Cardiac fibroblast (primary cell): ENCODE measurements around the gene NOVA2.

Experiments used
- DNase-seq, 2 donors: peaks; one replicate each; pipeline versions ENCODE4 v3.0.0 to v3.0.0-alpha.2; 2010; ENCODE audit warnings: low read depth in 2 of 2
- H3K4me3 ChIP-seq, 2 donors: replicated peaks in 1 of 2; 1 replicate in 1 of 2; 2 replicates in 1 of 2; pipeline ENCODE4 v1.5.1; 2011; ENCODE audit warnings: low read depth in 2 of 2, low read length in 2 of 2, mild to moderate bottlenecking in 2 of 2, moderate library complexity in 1 of 2
- CTCF ChIP-seq: IDR thresholded peaks from one replicate; pipeline ENCODE4 v1.5.1; 2011; ENCODE audit warnings: low read depth, mild to moderate bottlenecking, low read length, inconsistent platforms

The NOVA2 gene

GRCh38 chr19:45902651-45903625 lies 70.7 kb downstream of the NOVA2 start:
- no peak for TF ChIP-seq CTCF
- peak; percentile 98 for DNase-seq
- peak overlapping the region; percentile 80 to 82 for H3K4me3 ChIP-seq

GRCh38 chr19:45901912-45902650 lies 71.6 kb downstream of the NOVA2 start, which contains the start of gene MYPOP:
Gene MYPOP (minus strand): TSS chr19:45902613. CDS start chr19:45901773, 840 bp downstream.
- peak within 1 kb of the TSS; percentile 80 to 82 for H3K4me3 ChIP-seq
- TF ChIP-seq CTCF, result no peak
- DNase-seq, result no peak

- no peak for TF ChIP-seq CTCF
- H3K4me3 ChIP-seq, result peak overlapping the region; percentile 80 to 82
- DNase-seq, result peak; percentile 39 to 56
Observed at GRCh38 chr19:45901432-45901911, 72.2 kb downstream of the NOVA2 start.

GRCh38 chr19:45900738-45901431 lies 72.8 kb downstream of the NOVA2 start:
- H3K4me3 ChIP-seq, result peak overlapping the region; percentile 48 to 80
- no peak for DNase-seq
- TF ChIP-seq CTCF, result no peak

GRCh38 chr19:45899919-45900589 lies 73.6 kb downstream of the NOVA2 start:
- no peak for TF ChIP-seq CTCF
- no peak for DNase-seq
- no peak overlapping the region for H3K4me3 ChIP-seq

GRCh38 chr19:45899253-45899652 lies 74.4 kb downstream of the NOVA2 start:
- no peak for TF ChIP-seq CTCF
- no peak for DNase-seq
- no peak overlapping the region for H3K4me3 ChIP-seq
